Small intestine (tissue), 7 donors: ENCODE data around the gene NAA15. TPM values are rescaled to one million over a fixed set of nuclear protein-coding genes. Genes with fewer than 3 reads are reported as not detected.
"Not testable (repeated sequence)": the region's sequence is repeated elsewhere in the genome, so short reads cannot be mapped to it uniquely, and the experiment has no call there.

ENCODE experiments used
- DNase-seq, 2 donors: peaks; one replicate each; pipeline versions ENCODE4 v3.0.0 to v3.0.0-alpha.2; 2013
- FAIRE-seq: peaks from 2 replicates; lab custom pipeline; 2012; peaks lifted over from hg19 to GRCh38; lab: Jason Lieb, UNC
- H3K27ac ChIP-seq, 3 donors: one replicate each; pipeline ENCODE4 v1.5.1; 2013; ENCODE audit warnings: low read length in 2 of 3, mild to moderate bottlenecking in 2 of 3, control low read depth in 1 of 3, inconsistent platforms in 1 of 3, low read depth in 1 of 3, moderate library complexity in 1 of 3
- H3K27me3 ChIP-seq, 3 donors: one replicate each; pipeline ENCODE4 v1.6.1; 2013; ENCODE audit warnings: low read length in 3 of 3, inconsistent platforms in 1 of 3; ENCODE audit not compliant: control insufficient read depth in 3 of 3, insufficient read depth in 3 of 3
- H3K36me3 ChIP-seq, 3 donors: one replicate each; pipeline ENCODE4 v1.6.1; 2013; ENCODE audit warnings: low read length in 3 of 3, inconsistent platforms in 1 of 3, low read depth in 1 of 3, mild to moderate bottlenecking in 1 of 3, moderate library complexity in 1 of 3; ENCODE audit not compliant: control insufficient read depth in 3 of 3, insufficient read depth in 2 of 3
- H3K4me1 ChIP-seq, 3 donors: one replicate each; pipeline ENCODE4 v1.6.1; 2013; ENCODE audit warnings: low read length in 2 of 3, inconsistent platforms in 1 of 3, low read depth in 1 of 3, mild to moderate bottlenecking in 1 of 3, moderate library complexity in 1 of 3; ENCODE audit not compliant: control insufficient read depth in 3 of 3, insufficient read depth in 2 of 3
- H3K4me3 ChIP-seq, 3 donors: one replicate each; pipeline ENCODE4 v1.5.1; 2013; ENCODE audit warnings: low read length in 3 of 3, control low read depth in 1 of 3, inconsistent platforms in 1 of 3, low read depth in 1 of 3, mild to moderate bottlenecking in 1 of 3, moderate library complexity in 1 of 3
- H3K9me3 ChIP-seq, 2 donors: one replicate each; pipeline ENCODE4 v1.6.1; 2013; ENCODE audit warnings: low read depth in 1 of 2, low read length in 1 of 2; ENCODE audit not compliant: control insufficient read depth in 2 of 2, insufficient read depth in 1 of 2
- WGBS, 3 donors: extraction: QIAGEN DNeasy Blood & Tissue Kit; methylation state at CpG; one replicate each; pipeline ENCODE4 v1.1.7; 2013; 5-methylcytosine and 5-hydroxymethylcytosine counted together
- polyA plus RNA-seq, 4 donors: library from polyadenylated mRNA; stranded (reverse) in 3 of 4; unstranded in 1 of 4; fragments of 200-250 nt in 3 of 4; fragments of 120-200 nt in 1 of 4; gene quantifications; one replicate each; pipeline versions ENCODE4 v1.2.1 to v1.2.3, GENCODE V29; 2013
- donor health status: healthy with polysubstance abuse.
- donor health status: control.
- donor health status: control.
- donor health status: Bipolar disorder and iron deficiency.
- donor health status: healthy.

NAA15 gene
- polyA plus RNA-seq, 4 donors = 5.4 to 20.9 (median 8.6) TPM

- not testable (repeated sequence) for H3K4me3 ChIP-seq, DNase-seq, H3K4me1 ChIP-seq, H3K27ac ChIP-seq, H3K27me3 ChIP-seq, FAIRE-seq
- Histone ChIP-seq H3K36me3 (peaks cover 0 to 16% (median 2%) of the 10 kb centered on the region in 3 donors), H3K9me3 (peaks cover 0 to 34% of the 10 kb centered on the region in 2 donors)
Observed at GRCh38 chr4:139468756-139469155, 167.5 kb downstream of the NAA15 start.

GRCh38 chr4:139469216-139469615, 167.9 kb downstream of the NAA15 start:
- no peaks in the 10 kb centered on the region for H3K27me3 ChIP-seq
- H3K4me3 ChIP-seq = no peak overlapping the region
- H3K9me3 ChIP-seq = peaks cover 0 to 34% of the 10 kb centered on the region in 2 donors
- no peak for FAIRE-seq
- no peak for DNase-seq
- H3K27ac ChIP-seq = no peak overlapping the region
- peaks cover 0 to 16% (median 2%) of the 10 kb centered on the region in 3 donors for H3K36me3 ChIP-seq
- H3K4me1 ChIP-seq = no peaks in the 10 kb centered on the region
- WGBS, 3 donors = 93 to 96% (median 94%) methylated on average over 2 of the region's 2 CpGs

Other genes starting within 250 kb of the NAA15 start
- gene ELF2, start 124.3 kb upstream of the NAA15 start, polyA plus RNA-seq = 10 to 100 TPM in 3 of 4 donors, 1 to 10 TPM in 1; 8.1 to 43.3 (median 12.4) TPM
- gene MGARP, start 21.3 kb upstream of the NAA15 start, polyA plus RNA-seq = under 1 TPM in 3 of 4 donors, not detected in 1; 0.25 to 0.89 (median 0.35) TPM
- 100 to 1,000 TPM in 3 of 4 donors, 10 to 100 TPM in 1; 90.9 to 194 (median 149) TPM for gene NDUFC1, start 972 bp downstream of the NAA15 start, polyA plus RNA-seq
- gene RAB33B, start 152.6 kb downstream of the NAA15 start, polyA plus RNA-seq = 1 to 10 TPM; 2.2 to 9.3 (median 3.8) TPM